ENCODE measurements around the gene SCAMP2.

GRCh38 chr15:74892931-74893330 is 19.8 kb upstream of the SCAMP2 start:
- TF ChIP-seq SUZ12 (IDR thresholded peaks at IDR 0.05): no peak
- no peak for TF ChIP-seq FOXK2 (IDR thresholded peaks at IDR 0.05)
- TF ChIP-seq CTBP1 (IDR thresholded peaks at IDR 0.05; ENCODE audit: borderline replicate concordance): no peak
- TF ChIP-seq LEF1 (IDR thresholded peaks at IDR 0.05; ENCODE audit: borderline replicate concordance): no peak
- TF ChIP-seq HDGF (IDR thresholded peaks at IDR 0.05; ENCODE audit: borderline replicate concordance): no peak

Data from HEK293T (cell line).